ENCODE measurements around the gene FBXL19.

The FBXL19 gene

DNA sequence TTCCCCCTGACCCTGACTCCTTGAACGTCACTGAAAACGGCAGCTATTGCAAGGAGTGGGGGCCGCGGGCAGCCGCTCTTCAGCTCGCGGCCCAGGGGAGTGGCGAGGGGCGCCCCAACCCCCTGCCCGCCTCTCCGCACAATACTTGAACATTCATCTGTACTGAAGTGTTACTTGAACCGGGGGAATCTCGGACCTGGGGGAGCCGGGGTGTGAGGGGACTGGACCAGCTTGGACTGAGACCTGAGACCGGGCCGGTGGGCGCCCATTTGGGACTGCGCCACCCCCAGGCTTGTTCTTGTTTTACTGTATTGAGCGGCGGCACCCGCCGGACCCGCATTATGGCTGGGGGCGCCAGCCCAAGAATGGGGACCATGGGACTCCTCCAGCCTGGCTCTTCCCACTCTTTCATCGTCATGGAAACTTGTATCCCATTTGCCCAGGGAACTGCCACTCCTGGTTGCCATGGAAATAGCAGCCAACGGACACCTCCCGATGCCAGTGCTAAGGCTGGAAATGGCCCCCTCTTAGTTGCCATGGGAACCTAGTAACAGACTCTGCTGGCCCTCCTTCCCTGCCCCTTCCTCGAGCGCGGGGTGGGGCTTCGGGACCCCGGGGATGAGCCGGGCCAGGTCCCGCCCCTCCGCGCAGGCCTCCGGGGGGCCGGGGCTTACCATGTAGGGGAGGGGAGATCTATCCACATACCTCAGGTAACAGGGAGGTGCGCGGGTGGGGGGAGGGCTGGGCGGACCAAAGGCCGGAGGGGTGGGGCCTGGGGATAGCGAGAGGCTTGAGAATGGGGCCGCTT is 24.7 kb downstream of the FBXL19 start:
- peak; percentile 79 to 85 for DNase-seq

DNA sequence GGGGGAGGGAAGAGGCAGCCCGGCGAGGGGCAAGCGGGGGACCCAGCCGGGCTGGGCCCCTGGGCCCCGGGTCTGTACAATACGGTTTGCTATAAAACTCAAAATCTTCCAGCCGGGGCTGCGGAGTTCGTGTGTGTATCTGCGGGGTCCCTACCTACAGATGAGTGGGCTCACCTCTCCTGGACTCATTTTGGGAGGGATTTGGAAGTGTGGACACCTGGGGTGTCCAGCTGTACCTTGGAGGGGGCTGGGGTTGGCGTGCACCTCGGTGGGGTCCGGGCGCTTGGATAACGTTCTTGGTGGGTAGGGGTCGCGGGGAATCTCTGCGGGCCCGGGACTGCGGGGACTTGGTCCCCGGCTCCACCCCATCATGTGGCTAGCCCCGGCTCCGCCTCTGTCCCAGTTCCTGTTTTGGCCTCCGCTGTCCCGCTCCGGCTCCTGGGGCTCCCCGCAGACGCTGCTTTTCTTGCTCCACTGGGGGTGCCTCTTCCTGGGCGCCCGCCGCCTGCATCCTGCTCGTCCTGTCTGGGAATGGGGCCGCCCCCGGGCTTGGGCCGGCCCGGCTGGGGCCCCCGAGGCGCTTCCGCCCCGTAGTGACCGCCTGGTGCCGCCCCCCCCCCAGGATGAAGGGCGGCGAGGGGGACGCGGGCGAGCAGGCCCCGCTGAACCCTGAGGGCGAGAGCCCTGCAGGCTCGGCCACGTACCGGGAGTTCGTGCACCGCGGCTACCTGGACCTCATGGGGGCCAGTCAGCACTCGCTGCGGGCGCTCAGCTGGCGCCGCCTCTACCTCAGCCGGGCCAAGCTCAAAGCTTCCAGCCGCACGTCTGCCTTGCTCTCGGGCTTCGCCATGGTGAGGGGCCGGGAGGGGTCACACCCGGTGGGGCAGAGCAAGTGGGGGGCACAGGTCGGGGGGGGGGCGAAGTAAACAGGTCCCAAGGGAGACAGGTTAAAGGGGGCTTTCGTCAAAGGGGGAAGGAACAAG is 25.6 kb downstream of the FBXL19 start, which contains the start of gene ORAI3:
Gene ORAI3, plus strand, starts transcription at position 402 of the 983 bp plus-strand sequence. Its CDS starts 222 bp downstream, at position 624.
- peak; percentile 18 to 66 for DNase-seq

DNA sequence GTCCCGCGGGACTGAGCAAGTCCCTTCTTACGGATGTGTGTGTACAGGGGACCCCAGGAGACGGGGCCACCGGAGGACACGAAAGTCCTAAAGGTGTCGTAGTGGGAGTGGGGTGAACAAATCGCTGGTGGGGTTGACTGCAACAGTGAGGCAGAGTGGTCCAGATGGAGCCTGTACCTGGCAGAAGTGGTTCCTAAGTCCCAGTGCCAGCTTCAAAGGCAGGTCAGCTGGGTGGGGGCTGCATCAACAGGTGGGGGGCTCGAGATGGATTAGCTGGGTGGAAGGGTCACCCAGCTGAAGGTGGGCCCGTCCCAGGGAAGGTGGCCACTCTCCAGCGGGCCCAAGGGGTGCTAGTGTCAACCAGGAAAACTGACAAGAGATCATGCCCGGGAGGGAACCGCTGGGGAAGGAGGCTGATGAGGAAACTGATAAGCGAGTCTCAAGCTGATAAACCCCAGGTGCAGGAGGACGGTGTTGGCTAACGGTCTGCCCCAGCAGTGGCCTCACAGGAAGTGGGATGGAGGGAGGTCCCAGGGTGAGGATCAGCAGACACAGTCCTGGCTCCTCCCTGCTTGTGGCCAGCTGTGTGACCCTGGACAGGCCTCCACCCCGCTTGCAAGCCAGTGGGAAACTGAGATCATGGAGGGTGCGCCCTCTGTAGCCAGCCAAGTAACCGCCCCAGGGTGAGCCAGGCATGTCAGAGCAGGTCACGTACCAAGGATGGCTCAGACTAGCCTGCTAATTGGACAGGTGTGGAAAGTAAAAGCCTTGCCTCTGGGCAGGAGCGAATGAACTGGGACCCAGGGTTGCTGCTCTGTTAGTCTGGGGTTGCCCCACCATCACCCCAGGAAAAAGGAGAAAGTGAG is 26.5 kb downstream of the FBXL19 start:
- peak in 1 of 2 experiments; percentile 61 for DNase-seq

DNA sequence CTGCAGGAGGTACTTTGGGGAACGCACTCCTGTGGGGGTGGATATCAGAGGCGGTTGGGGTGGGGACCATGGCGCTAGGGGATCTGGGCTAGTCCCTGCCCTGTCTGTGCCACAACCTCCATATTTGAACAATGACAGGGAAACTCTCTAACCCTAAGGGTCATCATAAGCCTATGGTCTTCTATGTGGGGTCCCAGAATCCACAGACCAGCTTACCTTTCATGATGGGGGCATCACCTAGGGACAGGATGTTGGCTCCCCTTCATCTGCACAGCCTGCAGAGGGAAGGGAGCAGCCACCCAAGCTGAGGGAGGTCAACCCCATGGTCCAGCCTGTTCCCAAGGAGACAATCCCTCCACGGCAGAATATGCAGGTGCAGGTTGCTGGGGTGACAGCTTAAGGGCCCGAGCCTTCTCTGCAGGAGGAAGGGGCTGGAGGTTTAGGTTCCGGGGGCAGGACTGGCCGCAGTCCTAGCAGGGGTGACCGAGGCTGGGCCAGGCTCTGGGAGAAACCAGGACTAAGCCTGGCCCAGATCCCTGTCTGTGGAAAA is 27.2 kb downstream of the FBXL19 start:
- no peak for DNase-seq

DNA sequence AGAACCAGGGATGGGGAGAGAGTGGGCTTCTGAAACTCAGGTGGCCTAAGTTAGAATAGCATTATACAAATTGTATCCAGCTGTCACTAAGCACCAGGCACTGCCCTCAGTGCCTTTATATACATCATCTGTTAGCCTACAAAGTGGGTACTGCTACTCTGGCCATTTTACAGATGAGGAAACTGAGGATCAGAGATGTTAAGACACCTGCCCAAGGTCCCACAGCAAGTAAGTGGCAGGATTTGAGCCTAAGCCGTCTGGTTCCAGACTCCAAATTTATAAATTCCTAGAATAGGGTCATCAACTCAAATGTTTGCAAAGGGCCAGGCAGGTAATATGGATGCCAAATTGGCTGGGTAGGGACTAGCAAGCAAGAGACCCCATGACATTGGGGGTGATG is 27.8 kb downstream of the FBXL19 start:
- DNase-seq: no peak

DNA sequence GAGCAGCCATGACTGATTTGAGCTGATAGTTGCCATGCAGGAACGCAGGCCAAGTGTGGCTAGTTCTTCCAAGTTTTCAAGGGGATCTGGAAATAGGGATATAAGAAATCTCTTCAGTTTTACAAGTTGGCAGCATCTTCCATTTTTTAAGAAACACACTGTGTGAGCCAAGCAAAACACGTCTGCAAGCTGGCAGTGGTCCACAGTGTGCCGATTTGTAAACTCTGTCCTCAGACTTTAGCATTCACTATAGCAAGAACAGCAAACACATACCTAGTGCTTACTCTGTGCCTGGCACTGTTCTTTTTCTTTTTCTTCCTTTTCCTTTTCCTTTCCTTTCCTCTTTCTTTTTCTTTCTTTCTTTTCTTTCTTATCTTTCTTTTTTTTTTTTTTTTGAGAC is 28.4 kb downstream of the FBXL19 start:
- no peak for DNase-seq

DNA sequence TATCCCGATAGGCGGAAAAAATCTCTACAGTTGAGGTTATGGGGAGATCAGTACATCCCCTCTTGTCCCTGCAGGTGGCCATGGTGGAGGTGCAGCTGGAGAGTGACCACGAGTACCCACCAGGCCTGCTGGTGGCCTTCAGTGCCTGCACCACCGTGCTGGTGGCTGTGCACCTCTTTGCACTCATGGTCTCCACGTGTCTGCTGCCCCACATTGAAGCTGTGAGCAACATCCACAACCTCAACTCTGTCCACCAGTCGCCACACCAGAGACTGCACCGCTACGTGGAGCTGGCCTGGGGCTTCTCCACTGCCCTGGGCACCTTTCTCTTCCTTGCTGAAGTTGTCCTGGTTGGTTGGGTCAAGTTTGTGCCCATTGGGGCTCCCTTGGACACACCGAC is 29.7 kb downstream of the FBXL19 start:
- DNase-seq: no peak

DNA sequence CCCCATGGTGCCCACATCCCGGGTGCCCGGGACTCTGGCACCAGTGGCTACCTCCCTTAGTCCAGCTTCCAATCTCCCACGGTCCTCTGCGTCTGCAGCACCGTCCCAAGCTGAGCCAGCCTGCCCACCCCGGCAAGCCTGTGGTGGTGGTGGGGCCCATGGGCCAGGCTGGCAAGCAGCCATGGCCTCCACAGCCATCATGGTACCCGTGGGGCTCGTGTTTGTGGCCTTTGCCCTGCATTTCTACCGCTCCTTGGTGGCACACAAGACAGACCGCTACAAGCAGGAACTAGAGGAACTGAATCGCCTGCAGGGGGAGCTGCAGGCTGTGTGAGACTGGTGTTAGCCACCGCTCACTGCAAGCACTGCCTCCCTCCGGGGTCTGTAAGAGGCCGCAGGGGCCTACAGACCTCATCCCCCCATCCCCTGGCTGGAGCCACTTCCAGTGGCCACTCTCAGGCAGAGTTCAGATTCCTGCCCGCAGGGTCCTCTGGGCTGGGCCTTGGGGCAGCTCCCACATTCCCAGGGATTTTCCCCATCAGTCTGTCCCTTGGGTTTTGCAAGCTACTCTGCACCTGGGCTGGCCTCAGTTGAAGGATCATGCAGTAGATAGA is 30.2 kb downstream of the FBXL19 start:
- peak; percentile 44 to 88 for DNase-seq

DNA sequence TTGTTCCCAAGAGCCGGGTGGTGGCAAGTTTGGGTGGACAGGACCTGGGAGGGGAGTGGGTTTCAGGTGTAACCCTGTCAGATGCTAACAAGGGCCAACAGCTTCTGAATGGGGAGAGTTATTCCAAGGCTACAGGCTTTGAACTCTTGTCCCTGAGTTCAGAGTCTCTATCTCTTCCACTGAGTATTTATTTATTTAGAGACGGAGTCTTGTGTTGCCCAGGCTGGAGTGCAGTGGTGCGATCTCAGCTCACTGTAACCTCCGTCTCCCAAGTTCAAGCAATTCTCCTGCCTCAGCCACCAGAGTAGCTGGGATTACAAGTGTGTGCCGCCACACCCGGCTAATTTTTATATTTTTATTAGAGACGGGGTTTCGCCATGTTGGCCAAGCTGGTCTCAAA is 31.6 kb downstream of the FBXL19 start:
- DNase-seq: no peak

DNA sequence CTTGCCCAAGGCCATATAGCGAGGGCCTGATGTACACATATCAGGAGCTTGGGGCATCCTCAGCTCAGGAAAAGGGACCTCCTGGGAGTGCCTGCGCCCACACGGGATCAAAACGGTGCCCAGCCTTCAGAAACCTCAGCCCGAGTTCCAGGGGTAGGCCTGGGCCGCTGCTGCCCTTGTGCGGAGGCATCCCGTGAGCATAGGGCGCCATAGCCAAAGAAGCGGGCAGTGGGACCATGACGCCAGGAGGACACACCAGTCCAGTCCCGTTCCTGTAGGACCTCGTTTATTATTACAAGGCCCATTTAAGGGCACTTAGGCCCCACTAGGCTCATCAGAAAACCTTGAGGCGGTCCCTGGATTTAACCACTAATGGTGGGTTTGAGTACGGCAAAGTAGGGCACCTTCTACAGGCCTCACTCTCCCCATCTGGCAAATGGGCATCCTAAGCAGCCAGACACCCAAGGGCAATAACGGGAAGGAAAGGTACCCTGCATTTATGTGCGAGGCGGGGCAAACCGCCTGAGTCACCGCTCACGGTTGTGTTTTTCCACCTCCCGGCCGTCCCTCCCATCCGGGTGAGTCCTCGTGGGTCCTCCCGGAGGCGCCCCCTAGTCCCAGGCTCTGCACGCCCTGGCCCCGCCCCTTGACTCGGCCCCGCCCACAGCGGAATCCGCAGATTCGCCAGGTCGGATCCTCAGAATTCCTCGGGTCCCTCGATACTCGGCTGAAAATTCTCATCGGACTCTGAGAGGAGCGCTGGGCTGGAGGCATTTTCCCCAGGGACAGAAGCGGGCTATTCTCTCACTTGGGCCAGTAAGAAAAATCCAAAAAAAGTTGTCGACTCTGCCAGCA is 33.5 kb downstream of the FBXL19 start:
- DNase-seq: peak; percentile 55 to 88

DNA sequence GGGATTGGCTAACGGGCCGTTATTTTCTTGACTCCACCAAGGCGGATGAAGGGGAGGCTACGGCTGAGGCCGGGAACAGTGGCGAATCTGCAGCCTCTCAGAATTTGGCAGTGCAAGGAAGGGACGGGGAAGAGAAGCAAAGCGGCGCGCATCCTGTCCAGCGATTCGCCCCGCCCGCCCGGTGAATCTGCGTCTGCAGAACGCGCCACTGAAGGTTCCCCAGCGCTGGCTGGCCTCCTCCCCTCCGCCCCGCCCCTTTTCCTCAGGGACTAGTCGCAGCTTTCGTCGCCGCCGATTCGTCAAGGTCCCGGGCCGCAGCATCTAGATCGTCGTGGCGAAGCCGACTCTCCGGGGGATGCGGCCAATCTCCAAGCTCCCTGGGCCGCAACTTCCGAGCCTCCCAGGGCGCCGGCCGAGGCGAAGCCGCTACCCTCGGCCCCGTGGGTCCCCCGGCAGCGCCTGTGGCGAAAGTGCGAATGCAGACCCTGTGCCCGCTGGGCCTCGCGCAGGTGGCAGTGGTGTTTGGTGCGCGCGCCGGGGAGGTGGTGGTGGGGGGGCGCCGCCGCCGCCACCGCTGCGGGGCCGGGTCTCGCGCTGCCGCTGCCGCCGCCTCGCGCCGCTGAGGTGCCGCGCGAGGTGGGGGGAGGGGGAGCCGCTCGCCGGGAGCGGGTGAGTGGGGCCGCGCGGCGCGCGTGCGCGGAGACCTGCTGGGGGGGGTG is 34.2 kb downstream of the FBXL19 start, which contains the start of gene SETD1A:
Gene SETD1A, plus strand, starts transcription at position 299 of the 719 bp plus-strand sequence. CDS start 978 bp downstream, outside the sequence.
- peak; percentile 84 to 97 for DNase-seq

DNA sequence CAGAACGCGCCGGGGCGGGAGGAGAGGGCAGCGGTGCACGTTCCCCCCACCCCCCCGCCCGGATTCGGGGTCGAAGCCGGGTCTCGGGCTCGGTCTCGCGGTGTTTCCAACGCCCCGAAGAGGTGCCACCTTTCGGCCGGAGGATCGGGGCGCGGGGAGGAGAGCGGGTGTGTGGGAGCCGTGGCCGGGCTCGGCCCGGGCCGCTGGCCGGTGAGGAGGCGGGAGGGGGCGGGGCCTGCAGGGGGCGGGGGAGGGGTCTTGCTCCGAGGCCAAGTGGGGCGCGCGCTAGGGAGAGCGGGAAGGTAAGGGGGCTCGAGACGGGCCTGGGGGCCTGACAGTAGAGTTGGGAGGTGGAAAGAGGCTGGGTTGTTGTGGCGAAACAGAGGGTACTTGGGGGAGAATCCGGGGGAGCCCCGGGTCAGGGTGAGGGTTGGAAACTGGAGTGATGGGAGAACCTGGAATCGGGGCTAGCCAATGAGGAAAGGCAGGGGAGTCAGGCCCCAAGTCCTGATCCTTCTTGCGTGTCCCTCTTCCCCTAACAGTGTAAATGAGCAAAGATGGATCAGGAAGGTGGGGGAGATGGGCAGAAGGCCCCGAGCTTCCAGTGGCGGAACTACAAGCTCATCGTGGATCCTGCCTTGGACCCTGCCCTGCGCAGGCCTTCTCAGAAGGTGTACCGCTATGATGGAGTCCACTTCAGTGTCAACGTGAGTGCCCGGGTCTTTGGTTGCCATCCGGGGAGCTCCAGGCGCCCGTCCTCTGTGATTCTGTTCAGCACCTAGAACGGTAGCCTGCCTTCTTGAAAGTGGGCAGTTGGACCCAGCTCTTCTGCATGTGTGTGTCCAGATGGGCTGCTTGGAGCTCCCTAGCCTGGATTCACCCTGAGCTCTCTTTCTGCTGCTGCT is 35.1 kb downstream of the FBXL19 start:
- peak in 1 of 2 experiments; percentile 76 for DNase-seq

DNA sequence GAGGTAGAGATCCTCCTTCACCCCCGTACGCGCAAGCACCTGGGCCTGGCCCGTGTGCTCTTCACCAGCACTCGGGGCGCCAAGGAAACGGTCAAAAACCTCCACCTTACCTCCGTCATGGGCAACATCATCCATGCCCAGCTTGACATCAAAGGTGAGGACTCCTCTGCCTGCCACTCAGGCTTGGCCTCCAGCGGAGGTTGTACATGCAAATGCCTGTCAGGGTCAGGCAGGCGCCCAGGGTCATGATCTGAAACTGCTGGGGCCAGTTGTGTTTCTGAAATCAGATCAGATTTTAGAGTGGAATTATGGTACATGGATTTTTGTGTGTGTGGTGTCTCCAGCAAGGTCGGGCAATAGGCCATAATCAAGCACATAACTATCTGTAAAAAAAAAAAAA is 38.0 kb downstream of the FBXL19 start:
- DNase-seq: no peak

DNA sequence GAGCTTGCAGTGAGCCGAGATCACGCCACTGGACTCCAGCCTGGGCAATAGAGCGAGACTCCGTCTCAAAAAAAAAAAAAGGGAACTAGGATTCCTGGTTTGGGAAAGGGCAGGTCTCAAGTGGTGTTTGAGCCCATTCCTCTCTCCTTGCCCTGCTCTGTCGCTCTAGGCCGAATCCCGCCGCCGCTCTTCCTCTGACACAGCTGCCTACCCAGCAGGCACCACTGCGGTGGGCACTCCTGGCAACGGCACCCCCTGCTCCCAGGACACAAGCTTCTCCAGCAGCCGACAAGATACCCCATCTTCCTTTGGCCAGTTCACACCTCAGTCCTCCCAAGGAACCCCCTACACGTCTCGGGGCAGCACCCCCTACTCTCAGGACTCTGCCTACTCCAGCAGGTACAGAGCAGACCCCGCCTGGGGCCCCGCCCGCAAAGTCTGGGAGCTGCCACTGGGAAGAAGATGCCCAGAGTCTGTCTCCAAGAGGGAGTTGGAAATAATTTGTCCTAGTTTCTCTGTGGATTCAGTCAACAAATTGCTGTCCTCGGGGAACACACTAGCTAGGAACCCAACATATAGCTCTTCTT is 40.6 kb downstream of the FBXL19 start:
- no peak for DNase-seq

DNA sequence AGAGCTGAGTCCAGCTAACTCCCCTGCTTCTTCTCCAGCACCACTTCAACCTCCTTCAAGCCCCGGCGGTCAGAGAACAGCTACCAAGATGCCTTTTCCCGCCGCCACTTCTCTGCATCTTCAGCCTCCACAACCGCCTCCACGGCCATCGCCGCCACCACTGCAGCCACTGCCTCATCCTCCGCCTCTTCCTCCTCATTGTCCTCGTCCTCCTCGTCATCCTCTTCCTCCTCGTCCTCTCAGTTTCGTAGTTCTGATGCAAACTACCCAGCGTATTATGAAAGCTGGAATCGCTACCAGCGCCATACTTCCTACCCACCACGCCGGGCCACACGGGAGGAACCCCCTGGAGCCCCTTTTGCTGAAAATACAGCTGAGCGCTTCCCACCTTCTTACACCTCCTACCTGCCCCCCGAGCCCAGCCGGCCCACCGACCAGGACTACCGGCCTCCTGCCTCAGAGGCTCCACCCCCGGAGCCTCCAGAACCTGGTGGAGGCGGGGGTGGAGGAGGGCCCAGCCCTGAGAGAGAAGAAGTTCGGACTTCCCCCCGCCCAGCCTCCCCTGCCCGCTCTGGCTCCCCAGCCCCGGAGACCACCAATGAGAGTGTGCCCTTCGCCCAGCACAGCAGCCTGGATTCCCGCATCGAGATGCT is 41.3 kb downstream of the FBXL19 start:
- DNase-seq: no peak

DNA sequence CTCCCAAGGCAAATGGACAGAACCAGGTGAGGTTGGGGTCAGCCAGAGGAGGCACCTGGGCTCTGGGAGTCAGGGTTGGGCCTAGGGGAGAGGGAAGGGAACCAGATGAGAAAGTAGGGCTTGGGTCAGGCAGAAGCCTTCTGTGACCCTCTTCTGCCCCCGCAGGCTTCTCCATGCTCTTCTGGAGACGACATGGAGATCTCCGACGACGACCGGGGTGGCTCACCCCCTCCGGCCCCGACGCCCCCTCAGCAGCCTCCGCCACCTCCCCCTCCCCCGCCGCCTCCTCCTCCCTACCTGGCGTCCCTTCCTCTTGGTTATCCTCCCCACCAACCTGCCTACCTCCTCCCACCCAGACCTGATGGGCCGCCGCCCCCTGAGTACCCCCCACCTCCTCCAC is 42.1 kb downstream of the FBXL19 start:
- DNase-seq: no peak

DNA sequence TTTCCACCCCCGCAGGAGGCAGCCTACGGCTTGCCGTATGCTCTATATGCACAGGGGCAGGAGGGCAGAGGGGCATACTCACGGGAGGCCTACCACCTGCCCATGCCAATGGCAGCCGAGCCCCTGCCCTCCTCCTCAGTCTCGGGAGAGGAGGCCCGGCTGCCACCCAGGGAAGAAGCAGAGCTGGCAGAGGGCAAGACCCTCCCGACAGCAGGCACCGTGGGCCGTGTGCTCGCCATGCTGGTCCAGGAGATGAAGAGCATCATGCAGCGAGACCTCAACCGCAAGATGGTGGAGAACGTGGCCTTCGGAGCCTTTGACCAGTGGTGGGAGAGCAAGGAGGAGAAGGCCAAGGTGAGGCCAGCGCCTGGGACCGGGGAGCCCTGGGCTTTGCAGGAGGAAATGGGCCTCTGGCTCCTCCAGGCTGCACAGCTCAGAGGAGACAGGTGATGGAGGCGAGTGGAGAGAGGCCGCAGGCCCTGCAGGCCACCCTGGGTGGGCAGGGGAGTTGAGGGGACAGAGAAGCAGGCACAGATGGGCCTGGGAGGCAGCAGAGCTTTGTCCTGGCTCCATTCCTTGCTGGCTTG is 42.8 kb downstream of the FBXL19 start:
- no peak for DNase-seq

DNA sequence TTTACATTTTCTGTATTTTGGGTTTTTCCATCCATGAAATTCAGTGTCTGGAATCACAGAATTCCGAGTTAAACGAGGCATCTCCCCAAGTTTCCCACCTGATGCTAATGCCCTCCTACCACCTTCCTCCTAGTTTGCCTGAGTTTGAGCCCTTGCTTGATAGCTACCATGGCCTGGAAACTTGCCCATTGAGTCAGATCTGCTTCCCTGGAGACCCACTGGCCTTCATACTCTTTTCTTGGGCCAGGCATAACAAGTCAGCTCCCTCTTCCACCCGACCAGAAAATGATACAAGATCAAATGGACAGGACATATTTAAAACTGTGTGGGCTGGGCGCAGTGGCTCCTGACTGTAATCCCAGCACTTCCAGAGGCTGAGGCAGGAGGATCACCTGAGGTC is 44.4 kb downstream of the FBXL19 start:
- DNase-seq: no peak
